GM19043 (cell line): ENCODE data around the gene NEDD4.
"Not testable (repeated sequence)": the region's sequence is repeated elsewhere in the genome, so short reads cannot be mapped to it uniquely, and the experiment has no call there.

Experiments
- ATAC-seq: cut with Tn5 transposase; IDR thresholded peaks from one replicate; pipeline ENCODE4 v1.9.1; 2021; ENCODE audit warnings: low read depth; ENCODE audit not compliant: unreplicated experiment

The NEDD4 gene

DNA sequence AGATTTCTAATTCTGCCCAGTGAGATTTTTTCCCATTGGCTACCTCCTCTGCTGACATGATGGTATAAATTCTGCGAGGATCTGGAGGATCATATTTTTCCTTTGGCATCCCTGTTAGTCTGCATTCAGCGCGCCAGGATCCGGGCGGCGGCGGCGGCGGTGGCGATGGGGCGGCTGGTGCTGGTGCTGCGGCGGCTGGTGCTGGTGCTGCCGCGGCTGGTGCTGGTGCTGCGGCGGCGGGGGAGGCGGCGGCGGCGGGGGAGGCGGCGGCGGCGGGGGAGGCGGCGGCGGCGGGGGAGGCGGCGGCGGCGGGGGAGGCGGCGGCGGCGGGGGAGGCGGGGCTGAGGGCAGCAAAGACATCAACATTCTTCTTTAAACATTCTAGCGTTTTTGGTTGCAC is 13.6 kb upstream of the NEDD4 start:
- not testable (repeated sequence) for ATAC-seq

DNA sequence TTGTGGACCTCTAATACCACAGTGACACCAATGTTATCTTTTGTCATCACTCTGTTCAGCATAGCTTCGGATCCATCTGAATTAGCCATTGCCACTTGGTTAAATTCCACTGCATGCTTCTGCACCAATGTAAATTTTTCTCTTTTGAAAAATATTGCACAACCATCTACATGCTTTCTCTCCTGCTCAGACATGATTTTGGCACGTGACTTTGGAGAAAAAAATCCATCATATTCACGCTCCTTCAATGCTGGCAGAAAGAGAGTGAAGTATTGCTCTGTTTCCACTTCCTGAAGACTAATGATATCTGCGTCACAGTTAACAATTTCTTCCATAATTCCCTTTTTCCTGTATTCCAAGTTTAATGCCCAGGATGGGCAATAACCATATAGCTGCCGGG is 13.0 kb upstream of the NEDD4 start:
- ATAC-seq = not testable (repeated sequence)

DNA sequence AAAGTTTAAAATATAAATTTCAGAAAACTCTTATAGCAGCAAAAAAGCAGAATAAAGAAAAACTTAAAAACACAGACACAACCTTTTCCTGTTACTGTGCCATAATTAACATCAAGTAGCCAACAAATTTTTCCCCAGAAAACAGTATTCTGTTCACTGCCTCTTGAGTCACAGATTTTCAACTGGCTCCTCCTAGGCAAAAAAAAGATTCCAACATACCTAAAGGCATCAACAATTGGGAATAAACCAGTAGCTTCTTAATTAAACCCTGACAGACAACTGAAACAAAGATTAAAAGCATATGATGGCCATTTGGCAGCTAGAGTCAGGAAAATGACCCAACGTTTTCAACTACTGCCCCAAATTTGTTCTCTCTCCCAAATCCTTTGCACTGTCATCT is 10.9 kb upstream of the NEDD4 start:
- ATAC-seq = not testable (repeated sequence)

DNA sequence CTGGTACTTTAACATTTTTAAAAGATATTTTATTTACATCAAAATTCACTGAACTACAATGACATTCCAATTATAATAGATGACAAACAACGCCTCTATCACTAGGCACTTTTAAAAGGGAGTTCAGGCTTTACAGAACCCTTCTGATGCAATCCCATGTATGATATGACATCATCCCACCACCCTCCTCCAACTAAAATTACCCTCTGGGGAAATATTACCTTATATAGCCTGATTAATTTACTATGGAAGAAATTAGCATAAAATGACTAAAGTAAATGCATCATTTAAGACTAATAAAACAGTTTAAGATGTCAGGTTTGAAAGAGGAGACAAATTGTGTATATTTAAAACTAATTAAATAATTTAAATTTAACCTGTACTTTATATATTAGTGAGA is 10.4 kb upstream of the NEDD4 start:
- not testable (repeated sequence) for ATAC-seq

DNA sequence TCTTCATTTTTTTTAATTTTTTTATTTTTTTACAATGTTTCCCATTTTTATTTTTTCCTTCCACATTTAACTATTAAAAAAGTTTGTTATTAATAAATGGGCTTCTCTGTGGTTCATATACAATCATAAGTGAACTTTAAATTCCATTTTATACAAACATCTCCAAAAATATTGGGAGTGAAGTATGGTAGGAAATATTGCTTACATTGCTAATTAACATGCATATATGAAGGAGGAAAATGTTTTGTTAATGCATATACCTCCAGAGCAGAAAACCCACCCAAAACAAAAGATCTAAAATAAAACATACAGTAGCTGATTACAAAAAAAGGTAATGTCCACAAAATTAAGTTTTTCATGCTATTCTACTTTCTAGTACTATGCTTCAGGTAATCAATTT is 9.9 kb upstream of the NEDD4 start:
- ATAC-seq = not testable (repeated sequence)

DNA sequence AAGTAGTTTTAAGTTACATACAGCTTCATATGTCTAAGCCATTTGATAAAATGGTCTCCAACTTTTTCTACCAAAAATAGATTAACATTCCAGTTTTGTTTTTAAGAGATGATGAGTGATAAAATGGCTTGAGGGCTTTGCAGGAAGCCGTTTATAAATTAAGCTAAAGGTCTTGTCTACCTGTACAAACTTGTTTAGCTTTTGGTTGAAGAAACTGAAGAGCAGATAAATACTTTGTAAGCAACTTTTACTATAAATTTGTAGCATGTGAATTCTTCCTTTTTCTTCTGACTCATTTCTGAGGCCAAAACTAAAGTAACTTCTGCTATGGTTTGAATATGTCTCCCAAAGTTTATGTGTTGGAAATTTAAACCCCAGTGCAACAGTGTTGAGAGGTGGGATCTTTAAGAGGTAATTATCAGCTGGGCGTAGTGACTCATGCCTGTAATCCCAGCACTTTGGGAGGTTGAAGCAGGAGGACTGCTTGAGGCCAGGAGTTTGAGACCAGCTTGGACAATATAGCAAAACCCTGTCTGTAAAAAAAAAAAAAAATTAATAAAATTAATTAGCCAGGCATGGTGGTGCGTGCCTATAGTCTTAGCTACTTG is 8.2 kb upstream of the NEDD4 start:
- ATAC-seq = no peak

DNA sequence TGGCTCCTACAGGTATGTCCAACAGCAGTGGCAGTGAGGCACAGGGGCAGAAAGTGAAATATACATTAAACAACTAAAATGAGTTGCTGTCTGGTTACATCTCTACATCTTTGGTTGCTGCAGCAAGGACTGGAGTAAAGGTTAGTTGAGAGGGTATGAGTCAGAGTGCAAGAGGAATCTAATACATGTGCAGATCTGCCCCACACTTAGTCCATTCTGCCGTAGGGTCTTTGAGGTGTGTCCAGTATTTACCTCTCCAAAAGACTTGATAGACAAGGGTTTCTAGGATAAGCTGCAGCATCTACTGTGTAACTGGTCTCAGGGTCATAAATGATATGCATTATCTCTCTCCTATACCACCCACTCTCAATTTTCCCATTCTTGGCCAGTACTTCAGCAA is 6.2 kb upstream of the NEDD4 start:
- no peak for ATAC-seq

DNA sequence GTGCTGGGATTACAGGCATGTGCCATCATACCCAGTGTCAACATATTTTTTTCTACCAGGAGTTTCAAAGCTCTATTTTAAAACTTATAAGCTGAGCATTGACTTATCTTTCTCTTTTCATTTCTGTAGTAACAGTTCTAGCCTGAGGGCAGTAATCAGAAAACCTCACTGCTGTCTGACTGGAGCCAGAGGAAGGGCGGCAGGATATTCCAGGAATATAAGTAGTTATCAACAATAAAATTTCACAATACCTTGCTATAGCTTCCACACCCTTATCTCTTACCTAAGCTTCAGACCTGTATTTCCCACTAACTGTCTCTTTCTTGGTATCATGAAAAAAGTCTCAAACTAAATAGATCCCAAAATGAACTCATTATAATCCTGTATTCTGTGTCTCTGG is 5.1 kb upstream of the NEDD4 start:
- ATAC-seq = no peak

DNA sequence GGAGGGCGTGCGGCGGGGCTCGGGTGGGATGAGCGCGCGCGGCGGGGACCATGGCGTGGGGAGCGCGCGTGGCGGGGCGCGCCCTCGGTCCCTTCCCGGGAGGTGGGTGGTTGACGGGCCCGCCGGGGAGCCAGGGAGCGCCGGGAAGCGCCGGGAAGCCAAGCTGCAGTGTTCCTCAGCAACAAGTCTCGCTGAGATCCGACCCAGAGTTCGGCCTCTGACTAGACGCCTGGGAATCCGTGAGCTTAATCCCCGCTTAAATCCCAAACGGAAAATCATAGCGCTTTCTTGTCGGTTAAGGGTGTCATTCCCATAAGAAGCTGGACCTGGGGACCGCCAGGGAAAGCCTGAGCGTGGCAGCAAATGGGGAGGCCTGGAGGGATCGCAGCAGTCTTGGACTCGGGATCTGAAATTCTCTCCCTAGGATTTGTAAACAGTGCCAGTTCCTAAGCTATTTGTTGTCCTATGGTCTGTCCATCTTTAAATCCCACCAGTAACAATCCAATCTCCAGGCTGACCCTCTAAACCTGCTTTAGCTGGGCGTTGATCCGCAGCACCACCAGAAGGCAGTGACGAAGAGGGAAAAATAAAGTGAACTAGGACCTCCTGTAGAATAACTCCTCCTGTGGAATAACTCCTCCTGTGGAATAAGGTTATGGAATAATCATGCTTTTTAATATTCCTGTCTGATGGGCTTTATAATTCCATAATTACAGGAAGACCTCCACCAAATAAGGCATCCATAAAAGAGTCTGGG is 570 bp upstream of the NEDD4 start:
- no peak for ATAC-seq

DNA sequence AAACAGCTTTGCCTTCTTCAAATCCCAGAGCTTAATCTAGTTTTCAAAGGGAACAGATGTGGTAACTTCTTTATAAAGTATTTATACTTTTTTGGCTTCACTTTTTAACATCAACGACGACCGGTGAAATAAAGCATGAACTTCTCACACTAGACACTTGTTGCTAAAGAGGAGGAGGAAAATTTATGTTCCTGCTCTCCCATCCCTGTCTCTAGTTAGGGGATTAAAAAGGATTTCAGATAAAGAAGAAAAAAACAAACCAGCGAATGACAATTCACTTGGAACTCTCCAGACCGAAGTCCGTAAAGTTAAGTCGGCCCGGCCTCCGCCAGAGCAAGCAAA is 672 bp downstream of the NEDD4 start:
- ATAC-seq = no peak

DNA sequence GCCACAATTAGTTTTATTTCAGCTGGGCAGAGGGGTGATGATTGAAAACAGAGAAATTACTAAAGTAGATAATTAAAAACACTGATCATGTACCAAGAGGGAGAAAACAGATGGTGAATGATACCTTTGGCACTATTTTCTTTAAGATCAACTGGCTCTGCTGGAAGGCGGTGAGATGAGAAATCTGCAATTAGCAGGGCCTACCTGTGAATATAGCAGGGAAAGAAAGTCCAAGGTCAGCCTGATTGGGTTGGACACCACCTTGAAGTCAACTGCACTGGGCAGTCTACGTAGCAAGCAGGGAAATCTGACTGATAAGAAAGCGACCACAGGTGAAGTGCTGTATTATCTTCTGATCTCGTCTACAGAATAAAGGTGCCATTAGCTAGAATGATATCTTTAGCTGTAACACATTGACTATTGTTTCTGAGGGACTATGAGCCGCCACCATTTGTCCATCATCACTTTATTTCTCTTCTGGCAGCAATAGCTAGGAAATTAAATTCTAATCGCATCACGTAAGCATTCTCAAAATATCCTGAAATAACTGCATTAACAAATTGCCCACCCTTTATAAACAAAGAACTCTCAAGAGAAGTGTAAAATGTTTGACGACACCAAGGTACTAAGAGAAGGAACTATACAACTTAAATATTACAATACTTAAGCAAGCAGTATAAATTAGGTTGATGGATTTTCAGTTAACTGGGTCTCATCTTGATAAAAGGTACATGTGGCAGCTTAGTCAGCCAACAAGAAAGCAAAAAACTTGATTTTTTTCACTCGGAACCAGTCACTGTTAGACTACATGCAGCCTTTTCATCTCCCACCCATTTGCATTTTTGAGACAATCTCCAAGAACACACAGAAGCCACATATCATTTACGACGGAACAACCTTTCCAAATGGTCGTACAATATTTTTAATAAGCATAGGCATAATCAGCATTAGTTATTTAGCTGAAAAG is 1.3 kb downstream of the NEDD4 start:
- no peak for ATAC-seq

DNA sequence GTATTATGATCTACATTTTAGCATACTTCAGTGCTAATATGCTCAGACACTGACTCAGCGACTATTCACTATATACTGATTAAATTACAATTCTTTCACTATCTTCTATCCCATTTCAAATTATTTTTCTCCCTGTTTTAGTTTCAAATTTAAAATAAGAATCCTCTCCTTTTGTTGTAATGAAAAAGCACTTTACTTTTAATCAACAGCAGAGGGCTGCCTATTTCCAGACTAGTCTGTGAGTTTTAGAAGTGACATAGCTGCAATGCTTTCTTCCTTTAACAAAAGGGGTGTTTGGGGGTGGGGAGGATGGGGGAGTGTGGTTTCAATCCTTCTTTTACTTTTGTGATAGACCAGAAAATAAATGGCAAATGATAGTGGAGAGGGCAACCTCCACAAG is 2.4 kb downstream of the NEDD4 start:
- ATAC-seq = no peak

DNA sequence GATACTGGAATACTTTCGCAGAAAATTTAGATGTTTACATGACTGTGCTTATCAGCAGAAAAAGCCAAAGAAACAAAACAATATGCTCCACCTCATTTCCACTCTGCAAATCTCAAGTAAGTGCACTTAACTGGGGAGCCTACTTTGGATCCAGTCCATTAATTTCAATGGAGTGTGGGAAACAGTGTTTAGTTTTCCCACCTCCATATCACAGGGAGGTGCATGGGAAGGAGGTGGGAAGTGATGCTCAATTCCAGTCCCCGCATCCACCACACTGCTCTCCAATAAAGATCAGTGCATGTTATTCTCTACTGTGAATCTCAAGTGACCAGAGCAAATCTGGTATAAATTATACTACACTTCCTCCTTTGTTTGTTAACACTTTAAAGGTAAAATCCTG is 2.9 kb downstream of the NEDD4 start:
- ATAC-seq = no peak

DNA sequence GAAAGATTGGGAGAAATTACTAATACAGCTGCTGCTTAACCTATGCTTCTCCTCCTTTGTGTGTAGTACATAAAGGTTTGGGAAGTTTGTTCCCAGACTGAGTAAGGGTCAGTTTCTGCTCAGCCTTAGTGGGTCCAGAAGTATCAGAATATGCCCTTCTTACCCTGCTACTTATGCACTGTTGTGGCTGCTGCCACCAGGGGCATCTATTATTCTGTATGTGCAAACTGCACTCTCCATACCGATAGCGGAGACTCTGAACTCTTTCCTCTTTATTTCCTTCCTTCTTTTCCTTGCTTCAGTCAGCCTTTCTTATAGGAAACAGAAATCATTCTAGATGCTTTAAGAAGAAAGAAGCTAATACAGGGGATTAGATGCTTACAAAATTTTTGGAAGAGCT is 4.0 kb downstream of the NEDD4 start:
- ATAC-seq = no peak

DNA sequence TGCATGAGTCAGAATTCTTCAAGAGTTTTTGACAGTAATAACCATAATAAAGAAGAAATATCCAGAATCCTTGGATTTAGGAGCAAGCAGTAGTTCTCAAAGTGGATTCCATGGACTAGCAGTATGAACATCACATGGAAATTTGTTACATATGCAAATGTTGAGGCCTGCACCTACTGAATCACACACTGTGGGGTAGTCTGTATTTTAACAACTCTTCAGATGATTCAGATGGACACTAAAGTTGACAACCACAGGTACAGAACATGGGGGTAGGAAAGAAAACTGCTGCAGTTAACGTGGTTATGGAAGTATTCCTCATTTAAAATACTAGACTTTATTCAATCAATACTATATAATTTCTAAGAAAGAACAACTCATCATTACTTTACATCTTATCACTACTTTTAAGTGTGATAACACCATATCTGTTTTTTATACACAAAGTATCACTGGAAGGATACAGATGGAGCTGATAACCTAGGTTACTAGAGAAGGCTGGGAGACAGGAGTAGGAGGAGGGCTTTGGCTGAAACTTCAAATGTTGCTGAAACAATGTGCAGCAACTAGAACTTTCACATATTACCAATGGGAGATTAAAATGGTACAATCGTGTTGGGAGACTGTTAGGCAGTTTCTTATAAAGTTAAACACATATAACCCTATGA is 11.7 kb downstream of the NEDD4 start:
- no peak for ATAC-seq

DNA sequence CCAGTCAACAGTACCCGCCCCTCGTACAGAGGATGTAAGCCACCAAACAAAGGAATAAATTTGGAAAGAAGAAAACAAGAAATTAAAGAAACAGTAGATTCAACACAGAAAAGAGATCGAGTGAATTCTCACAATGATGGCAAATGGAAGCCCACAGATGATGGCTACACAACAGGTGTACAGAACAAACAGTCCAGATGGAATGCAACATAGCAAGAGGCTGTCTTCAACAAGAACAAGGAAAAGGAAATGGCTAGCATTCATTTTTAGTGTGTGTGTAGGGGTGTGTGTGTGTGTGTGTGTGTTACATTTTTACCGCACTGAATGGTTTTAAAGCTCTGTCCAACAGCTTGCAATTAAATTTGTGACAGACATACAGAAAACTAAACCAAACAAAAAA is 12.9 kb downstream of the NEDD4 start:
- no peak for ATAC-seq

DNA sequence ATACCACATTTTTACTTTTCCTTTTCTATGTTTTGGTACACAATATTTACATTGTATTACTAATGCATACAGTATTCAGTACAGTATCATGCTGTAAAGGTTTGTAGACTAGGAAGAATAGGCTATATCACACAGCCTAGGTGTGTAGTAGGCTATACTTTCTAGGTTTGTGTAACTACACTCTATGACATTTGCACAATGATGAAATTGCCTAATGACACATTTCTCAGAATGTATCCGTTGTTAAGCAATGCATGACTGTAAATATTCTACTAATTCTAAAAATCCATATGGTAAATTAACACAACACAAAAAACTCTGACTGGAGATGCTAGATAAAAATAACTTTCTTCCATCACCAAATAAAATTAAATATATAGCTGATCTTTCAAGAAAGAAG is 16.2 kb downstream of the NEDD4 start:
- ATAC-seq = no peak

DNA sequence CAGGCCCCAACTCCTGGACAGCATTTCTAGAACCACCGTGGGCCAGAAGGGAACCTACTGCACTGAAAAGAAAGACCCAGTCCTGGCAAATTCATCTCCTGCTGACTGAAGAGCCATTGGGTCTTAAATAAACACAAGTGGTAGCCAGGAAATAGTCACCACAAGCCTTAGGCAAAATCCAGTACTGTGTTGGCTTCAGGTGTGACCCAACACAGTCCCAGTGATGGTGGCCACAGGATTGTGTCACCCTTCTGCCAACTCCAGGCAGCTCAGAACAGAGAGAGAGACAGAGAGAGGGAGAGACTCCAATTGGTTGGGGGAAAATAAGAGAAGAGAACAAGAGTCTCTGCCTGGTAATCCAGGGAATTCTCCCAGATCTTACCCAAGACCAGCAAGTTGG is 23.1 kb downstream of the NEDD4 start:
- no peak for ATAC-seq

DNA sequence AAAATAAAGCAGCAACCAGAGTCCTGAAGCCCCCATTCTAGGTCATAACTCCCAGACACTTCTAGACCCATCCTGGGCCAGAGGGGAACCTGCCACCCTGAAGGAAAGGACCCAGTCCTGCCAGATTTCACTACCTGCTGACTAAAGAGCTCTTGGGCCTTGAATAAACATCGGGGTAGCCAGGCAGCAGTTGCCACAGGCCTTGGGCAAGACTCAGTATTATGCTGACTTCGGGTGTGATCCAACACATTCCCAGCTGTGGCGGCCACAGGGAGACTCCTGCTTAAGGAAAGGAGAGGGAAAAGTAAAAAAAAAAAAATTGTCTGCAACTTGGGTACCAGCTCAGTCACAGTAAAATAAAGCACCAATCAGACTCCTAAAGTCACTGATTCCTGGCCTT is 23.8 kb downstream of the NEDD4 start:
- no peak for ATAC-seq

DNA sequence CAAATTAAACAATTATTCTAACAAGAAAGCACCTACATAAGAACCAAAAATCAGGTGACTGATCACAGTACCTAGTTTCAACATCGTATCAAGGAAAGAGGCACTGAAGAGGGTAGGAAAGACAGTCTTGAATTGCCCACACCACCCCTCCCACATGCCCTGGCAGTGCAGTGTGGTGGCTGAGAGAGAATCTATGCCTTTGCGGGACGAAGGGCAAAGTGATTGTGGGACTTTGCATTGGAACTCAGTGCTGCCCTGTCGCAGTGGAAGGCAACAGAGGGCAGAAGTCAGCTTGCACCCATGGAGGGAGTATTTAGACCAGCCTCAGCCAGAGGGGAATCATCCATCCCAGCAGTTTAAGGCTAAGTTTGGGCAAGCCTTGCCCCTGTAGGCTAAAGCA is 24.5 kb downstream of the NEDD4 start:
- ATAC-seq = no peak

DNA sequence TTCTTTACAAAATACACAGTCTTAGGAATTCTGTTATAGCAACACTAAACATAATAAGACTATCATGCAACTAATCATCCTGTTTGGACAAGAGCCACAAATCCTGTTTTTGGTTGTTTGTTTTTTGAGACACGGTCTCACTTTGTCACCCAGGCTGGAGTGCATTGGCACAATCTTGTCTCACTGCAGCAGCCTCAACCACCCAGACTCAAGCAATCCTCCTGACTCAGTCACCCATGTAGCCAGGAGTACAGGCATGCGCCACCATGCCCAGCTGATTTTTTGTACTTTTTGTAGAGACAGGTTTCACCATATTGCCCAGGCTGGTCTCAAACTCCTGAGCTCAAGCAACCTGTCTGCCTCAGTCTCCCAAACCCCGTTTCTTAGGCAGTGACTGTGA is 28.3 kb downstream of the NEDD4 start:
- no peak for ATAC-seq
